ENCODE data around the gene XPC. TPM values are rescaled to one million over a fixed set of nuclear protein-coding genes. Genes with fewer than 3 reads are reported as not detected.

The XPC gene
- total RNA-seq, 1 experiment from 2014 or later, result 57.2 TPM

GRCh38 chr3:14204515-14205284 lies 26.3 kb upstream of the XPC start:
- CTCF ChIA-PET, result no interaction called here
- no peaks in the 10 kb centered on the region for H3K36me3 ChIP-seq (ENCODE audit: insufficient read depth, low read length, poor library complexity, severe bottlenecking)
- no peak for TF ChIP-seq CTCF (conservative IDR thresholded peaks at IDR 0.05; ENCODE audit: low read depth, low read length)
- no peak for TF ChIP-seq EZH2 (IDR thresholded peaks at IDR 0.05; ENCODE audit: borderline replicate concordance, low read depth, low read length, poor library complexity, severe bottlenecking)
- H3K9me3 ChIP-seq (ENCODE audit: low read depth, low read length, poor library complexity, severe bottlenecking), result no peaks in the 10 kb centered on the region
- POLR2A ChIA-PET (ENCODE audit: low non-redundant PET), result no interaction called here
- H3K27ac ChIP-seq (ENCODE audit: low read depth, low read length, poor library complexity, severe bottlenecking), result no peak overlapping the region
- intact Hi-C loops (cut with micrococcal nuclease; ENCODE audit: unreplicated experiment), result loop anchor here (5.0 kb wide), 1 partner anchor 718 kb away; no protein-coding TSS in a partner anchor
- no TSS peak for BruUV-seq (replicated peaks)
- no peak overlapping the region for H3K4me3 ChIP-seq (ENCODE audit: low read depth, low read length, poor library complexity, severe bottlenecking)
- no peak for DNase-seq (ENCODE audit: low spot score)
- no peaks in the 10 kb centered on the region for H3K4me1 ChIP-seq (ENCODE audit: insufficient read depth, low read length, poor library complexity, severe bottlenecking)
- H3K27me3 ChIP-seq (replicated peaks; ENCODE audit: insufficient read depth, low read depth, low read length, poor library complexity), result no peaks in the 10 kb centered on the region

- H3K4me1 ChIP-seq (ENCODE audit: insufficient read depth, low read length, poor library complexity, severe bottlenecking), result no peaks in the 10 kb centered on the region
- H3K9me3 ChIP-seq (ENCODE audit: low read depth, low read length, poor library complexity, severe bottlenecking), result no peaks in the 10 kb centered on the region
- intact Hi-C loops (cut with micrococcal nuclease; ENCODE audit: unreplicated experiment), result loop anchor here (1.0 to 5.0 kb wide), 2 partner anchors 265 to 719 kb away; no protein-coding TSS in a partner anchor
- ChIA-PET POLR2A (ENCODE audit: low non-redundant PET) (interaction anchor here (0.6 kb wide), 3 partner anchors 25 to 534 kb away, joined by 3 read pairs; partner anchors contain the start of genes LSM3 and SLC6A6), CTCF (interaction anchor here (0.6 to 1.5 kb wide), 14 partner anchors 9 to 718 kb away, joined by 3 to 14 read pairs (median 6); partner anchors contain the start of genes LSM3 and XPC)
- peak; percentile 76 for DNase-seq (ENCODE audit: low spot score)
- peaks cover 2% of the 10 kb centered on the region for H3K36me3 ChIP-seq (ENCODE audit: insufficient read depth, low read length, poor library complexity, severe bottlenecking)
- H3K4me3 ChIP-seq (ENCODE audit: low read depth, low read length, poor library complexity, severe bottlenecking), result no peak overlapping the region
- no peak overlapping the region for H3K27ac ChIP-seq (ENCODE audit: low read depth, low read length, poor library complexity, severe bottlenecking)
- no TSS peak for BruUV-seq (replicated peaks)
- H3K27me3 ChIP-seq (replicated peaks; ENCODE audit: insufficient read depth, low read depth, low read length, poor library complexity), result no peaks in the 10 kb centered on the region
- no peak for TF ChIP-seq EZH2 (IDR thresholded peaks at IDR 0.05; ENCODE audit: borderline replicate concordance, low read depth, low read length, poor library complexity, severe bottlenecking)
- peak; percentile 89 for TF ChIP-seq CTCF (conservative IDR thresholded peaks at IDR 0.05; ENCODE audit: low read depth, low read length)
Observed at GRCh38 chr3:14203521-14204079, 25.2 kb upstream of the XPC start.

- no peak for DNase-seq (ENCODE audit: low spot score)
- ChIA-PET CTCF (interaction anchor here (0.6 to 1.5 kb wide), 11 partner anchors 10 to 979 kb away, joined by 3 to 14 read pairs (median 6); partner anchors contain the start of genes LSM3 and XPC), POLR2A (ENCODE audit: low non-redundant PET) (interaction anchor here (0.6 kb wide), 2 partner anchors 199 to 533 kb away, joined by 3 read pairs; partner anchors contain the start of gene SLC6A6)
- peaks cover 8% of the 10 kb centered on the region for H3K36me3 ChIP-seq (ENCODE audit: insufficient read depth, low read length, poor library complexity, severe bottlenecking)
- TF ChIP-seq CTCF (conservative IDR thresholded peaks at IDR 0.05; ENCODE audit: low read depth, low read length), result no peak
- no peak for TF ChIP-seq EZH2 (IDR thresholded peaks at IDR 0.05; ENCODE audit: borderline replicate concordance, low read depth, low read length, poor library complexity, severe bottlenecking)
- intact Hi-C loops (cut with micrococcal nuclease; ENCODE audit: unreplicated experiment), result loop anchor here (1.0 to 5.0 kb wide), 2 partner anchors 265 to 719 kb away; no protein-coding TSS in a partner anchor
- H3K4me1 ChIP-seq (ENCODE audit: insufficient read depth, low read length, poor library complexity, severe bottlenecking), result no peaks in the 10 kb centered on the region
- BruUV-seq (replicated peaks), result no TSS peak
- H3K9me3 ChIP-seq (ENCODE audit: low read depth, low read length, poor library complexity, severe bottlenecking), result no peaks in the 10 kb centered on the region
- H3K27ac ChIP-seq (ENCODE audit: low read depth, low read length, poor library complexity, severe bottlenecking), result no peak overlapping the region
- H3K27me3 ChIP-seq (replicated peaks; ENCODE audit: insufficient read depth, low read depth, low read length, poor library complexity), result no peaks in the 10 kb centered on the region
- no peak overlapping the region for H3K4me3 ChIP-seq (ENCODE audit: low read depth, low read length, poor library complexity, severe bottlenecking)
Observed at GRCh38 chr3:14202874-14203520, 24.6 kb upstream of the XPC start.
